Measurements from ENCODE around the gene CD84.

The CD84 gene

GRCh38 chr1:160541622-160542302, 37.5 kb downstream of the CD84 start:
- Histone ChIP-seq H3K27ac (replicated peaks) (peak overlapping the region; percentile 77), H3K4me3 (replicated peaks; ENCODE audit: insufficient read depth, low read length) (no peak overlapping the region), H3K27me3 (ENCODE audit: insufficient read depth, poor library complexity, severe bottlenecking) (no peaks in the 10 kb centered on the region)
- DNase-seq (ENCODE audit: low read depth in 1 of 2, low spot score in 1 of 2): no peak
- TF ChIP-seq POLR2AphosphoS5 (IDR thresholded peaks at IDR 0.05; ENCODE audit: low read depth) (no peak), GABPA (IDR thresholded peaks at IDR 0.05; ENCODE audit: low read depth) (no peak), SPI1 (IDR thresholded peaks at IDR 0.05; ENCODE audit: borderline replicate concordance, low read depth) (no peak), CTCF (IDR thresholded peaks at IDR 0.05; ENCODE audit: insufficient read depth, low read length) (no peak), REST (IDR thresholded peaks at IDR 0.05; ENCODE audit: insufficient replicate concordance, low read depth) (no peak)

- TF ChIP-seq POLR2AphosphoS5 (IDR thresholded peaks at IDR 0.05; ENCODE audit: low read depth): no peak
- TF ChIP-seq CTCF (IDR thresholded peaks at IDR 0.05; ENCODE audit: insufficient read depth, low read length): no peak
- no peak for TF ChIP-seq SPI1 (IDR thresholded peaks at IDR 0.05; ENCODE audit: borderline replicate concordance, low read depth)
- TF ChIP-seq REST (IDR thresholded peaks at IDR 0.05; ENCODE audit: insufficient replicate concordance, low read depth): no peak
- TF ChIP-seq GABPA (IDR thresholded peaks at IDR 0.05; ENCODE audit: low read depth): no peak
- Histone ChIP-seq H3K4me3 (replicated peaks; ENCODE audit: insufficient read depth, low read length) (no peak overlapping the region), H3K27me3 (ENCODE audit: insufficient read depth, poor library complexity, severe bottlenecking) (no peaks in the 10 kb centered on the region), H3K27ac (replicated peaks) (peak overlapping the region; percentile 77)
- no peak for DNase-seq (ENCODE audit: low read depth in 1 of 2, low spot score in 1 of 2)
Measured at GRCh38 chr1:160540859-160541233, 38.5 kb downstream of the CD84 start.

GRCh38 chr1:160539990-160540858, 39.1 kb downstream of the CD84 start:
- Histone ChIP-seq H3K27me3 (ENCODE audit: insufficient read depth, poor library complexity, severe bottlenecking) (no peaks in the 10 kb centered on the region), H3K27ac (replicated peaks) (peak overlapping the region; percentile 77), H3K4me3 (replicated peaks; ENCODE audit: insufficient read depth, low read length) (no peak overlapping the region)
- peak; percentile 39 to 95 for DNase-seq (ENCODE audit: low read depth in 1 of 2, low spot score in 1 of 2)
- peak; percentile 99 for TF ChIP-seq SPI1 (IDR thresholded peaks at IDR 0.05; ENCODE audit: borderline replicate concordance, low read depth)
- TF ChIP-seq POLR2AphosphoS5 (IDR thresholded peaks at IDR 0.05; ENCODE audit: low read depth): peak; percentile 99
- TF ChIP-seq REST (IDR thresholded peaks at IDR 0.05; ENCODE audit: insufficient replicate concordance, low read depth): peak; percentile 24
- no peak for TF ChIP-seq CTCF (IDR thresholded peaks at IDR 0.05; ENCODE audit: insufficient read depth, low read length)
- 0 out of 2 replicates have a peak, but pooled peaks have one; percentile 12 for TF ChIP-seq GABPA (IDR thresholded peaks at IDR 0.05; ENCODE audit: low read depth)
